NCI-H2196 treated with DMSO at 0.1 percent for 48 hours (cell line): ENCODE data around the gene ASPA.
"Not testable (repeated sequence)": the region's sequence is repeated elsewhere in the genome, so short reads cannot be mapped to it uniquely, and the experiment has no call there.

ENCODE experiments used
- DNase-seq: peaks from one replicate; lab custom pipeline; 2025; ENCODE audit not compliant: unreplicated experiment; lab: John Stamatoyannopoulos, UW

Gene ASPA

DNA sequence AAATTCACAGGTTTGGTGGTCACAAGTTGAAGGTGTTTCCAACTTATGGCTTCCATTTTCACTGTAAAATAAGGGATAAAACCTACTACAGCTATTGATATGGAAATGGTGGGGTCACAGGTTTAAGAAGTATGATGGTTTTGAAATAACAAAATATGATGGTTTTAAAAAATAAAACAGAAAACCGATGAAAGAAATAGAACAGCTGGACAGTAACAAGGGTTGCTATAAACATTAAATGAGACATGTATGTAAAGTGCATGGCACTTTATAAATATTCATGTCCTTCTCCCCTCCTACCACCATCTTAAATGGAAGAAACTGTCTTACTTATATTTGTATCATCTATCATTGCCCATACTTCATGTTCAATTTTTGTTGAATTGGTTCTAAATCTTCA, 31.3 kb downstream of the ASPA start:
- DNase-seq: no peak

DNA sequence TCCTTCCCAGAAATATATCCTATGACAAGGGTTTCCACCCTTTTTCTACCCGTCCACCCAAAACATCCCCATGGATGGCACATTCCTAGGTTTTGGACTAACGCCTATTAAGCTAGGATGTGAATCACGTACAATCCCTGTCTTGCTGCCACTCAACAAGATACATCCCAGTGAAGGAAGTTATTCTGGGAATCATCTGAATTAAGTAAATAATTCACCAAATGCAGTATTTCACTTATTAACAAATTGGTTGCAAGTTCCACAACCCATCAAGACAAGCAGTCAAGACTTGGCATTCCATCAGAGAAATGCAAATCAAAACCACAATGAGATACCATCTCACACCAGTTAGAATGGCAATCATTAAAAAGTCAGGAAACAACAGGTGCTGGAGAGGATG, 32.1 kb downstream of the ASPA start:
- no peak for DNase-seq

DNA sequence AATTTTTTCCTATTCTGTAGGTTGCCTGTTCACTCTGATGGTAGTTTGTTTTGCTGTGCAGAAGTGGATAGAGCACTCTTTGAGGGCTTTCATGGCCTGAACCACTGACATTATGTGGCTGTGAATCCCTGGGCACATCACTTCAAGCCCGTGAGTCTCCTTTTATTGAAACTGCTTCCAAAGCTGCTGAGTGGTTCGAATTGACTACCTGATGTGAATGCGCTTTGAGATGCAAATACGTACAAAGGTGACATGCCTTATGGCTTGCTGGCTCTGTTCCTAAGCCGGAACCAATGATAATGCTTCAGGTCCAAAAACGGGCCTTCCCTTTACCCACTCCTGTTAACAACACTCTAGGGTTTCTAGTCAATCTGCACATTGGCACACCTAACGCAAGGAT, 34.3 kb downstream of the ASPA start:
- DNase-seq: no peak

DNA sequence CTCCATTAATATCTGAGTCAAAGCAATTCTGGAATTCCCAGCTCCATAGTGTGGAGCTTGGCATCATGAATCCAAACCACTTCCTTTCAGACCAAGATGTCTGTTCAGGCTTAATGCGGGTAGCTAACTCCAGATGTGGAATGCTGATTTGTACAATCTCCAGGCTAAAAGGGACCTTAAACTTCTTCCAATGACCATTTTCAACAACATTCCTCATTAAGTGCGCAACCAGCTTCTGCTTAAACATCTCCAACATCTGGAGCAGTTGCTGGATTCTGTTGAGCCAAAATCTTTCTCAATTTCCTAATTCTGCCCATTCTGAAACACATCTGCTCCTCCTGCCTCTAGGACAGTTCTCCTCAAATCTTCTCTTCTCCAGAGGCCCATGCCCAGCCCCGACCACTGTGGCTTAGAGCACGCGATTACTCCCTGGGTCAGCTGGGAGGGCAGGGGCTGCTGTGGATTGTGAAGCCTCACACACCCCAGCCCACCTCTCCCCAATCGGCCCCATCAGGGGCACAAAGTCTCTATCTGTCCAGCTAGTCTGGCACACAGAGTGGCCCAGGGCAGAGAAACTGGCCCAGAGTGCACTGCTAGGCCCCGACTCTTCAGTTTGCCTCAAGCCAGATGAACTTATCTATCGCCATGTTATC, 36.2 kb downstream of the ASPA start:
- DNase-seq: no peak

DNA sequence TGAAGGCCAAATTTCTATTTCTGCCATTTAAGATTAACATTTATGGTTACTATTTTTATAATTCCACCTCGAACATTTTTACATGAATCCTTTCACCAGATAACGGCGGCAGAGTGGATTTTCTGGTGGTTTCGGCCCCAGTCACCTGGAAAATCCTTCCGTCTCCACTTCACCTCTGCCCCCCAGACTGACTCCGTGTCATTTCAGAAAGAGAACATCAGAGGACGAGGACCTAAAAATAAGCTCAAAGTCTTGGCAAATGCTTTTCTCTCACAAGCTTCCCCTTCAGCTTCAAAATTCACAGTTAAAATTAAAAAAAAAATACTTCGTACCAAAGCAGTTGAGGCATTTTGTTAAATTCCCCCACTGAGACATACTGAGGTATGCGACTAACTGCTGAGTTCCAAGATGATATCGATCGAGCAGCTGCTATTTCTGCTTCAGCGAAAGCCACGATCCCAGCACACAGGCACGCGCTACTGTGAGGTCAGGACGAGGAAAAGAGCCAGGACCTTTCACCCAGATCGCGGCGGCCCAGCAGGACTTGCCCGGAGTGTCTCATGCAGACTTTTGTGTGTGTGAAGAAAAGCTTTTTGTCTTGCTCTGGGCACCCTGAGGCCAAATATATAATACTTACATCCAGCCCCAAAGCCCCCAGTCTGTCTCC, 36.8 kb downstream of the ASPA start:
- DNase-seq: no peak

DNA sequence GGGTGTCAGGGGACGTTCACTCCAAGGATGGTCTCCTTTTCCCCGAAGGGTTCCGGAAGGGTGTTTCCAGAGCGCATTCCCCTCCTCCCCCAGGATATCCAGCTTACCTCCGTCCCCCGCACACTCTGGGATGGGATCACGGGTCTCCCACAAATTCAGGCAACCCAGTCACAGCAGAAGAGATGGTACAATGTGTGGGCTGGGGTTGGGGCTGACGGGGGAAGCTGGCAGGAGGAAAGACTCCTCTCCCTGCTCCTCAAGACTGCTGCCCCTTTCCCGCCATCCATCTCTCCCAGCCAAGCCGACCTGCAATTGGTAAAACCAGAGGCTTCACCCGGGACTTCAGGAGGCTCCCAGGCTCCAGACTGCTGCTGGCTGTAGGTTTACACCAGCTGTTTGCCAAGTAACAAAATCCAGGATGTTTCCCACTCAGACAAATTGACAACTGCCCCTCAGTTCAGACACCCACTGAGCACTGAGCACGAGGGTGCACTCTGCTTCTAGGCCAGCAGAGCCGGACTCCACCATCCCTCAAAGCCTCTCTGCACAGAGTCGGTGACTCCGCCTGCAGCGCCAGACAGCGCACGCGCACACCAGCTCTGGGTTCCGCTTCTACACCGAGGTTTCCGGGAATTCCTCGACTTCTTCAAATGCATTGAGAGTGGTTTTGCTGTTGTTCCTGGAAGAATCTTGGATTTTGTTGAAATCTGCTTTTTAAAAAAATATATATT, 37.7 kb downstream of the ASPA start:
- no peak for DNase-seq

DNA sequence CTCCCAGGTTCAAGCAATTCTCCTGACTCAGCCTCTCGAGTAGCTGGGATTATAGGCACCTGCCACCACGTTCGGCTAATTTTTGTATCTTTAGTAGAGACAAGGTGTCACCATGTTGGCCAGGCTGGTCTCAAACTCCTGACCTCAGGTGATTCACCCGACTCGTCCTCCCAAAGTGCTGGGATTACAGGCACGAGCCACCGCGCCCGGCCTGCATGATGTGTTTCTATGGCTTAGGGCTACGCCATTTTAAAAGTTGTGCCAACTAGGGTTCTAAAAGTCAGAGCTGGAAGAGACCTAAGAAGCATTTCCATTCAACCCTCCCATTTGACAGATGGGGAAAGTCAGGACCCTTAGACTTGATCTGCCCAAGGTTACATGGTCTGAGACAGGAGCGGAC, 38.4 kb downstream of the ASPA start:
- DNase-seq: not testable (repeated sequence)

DNA sequence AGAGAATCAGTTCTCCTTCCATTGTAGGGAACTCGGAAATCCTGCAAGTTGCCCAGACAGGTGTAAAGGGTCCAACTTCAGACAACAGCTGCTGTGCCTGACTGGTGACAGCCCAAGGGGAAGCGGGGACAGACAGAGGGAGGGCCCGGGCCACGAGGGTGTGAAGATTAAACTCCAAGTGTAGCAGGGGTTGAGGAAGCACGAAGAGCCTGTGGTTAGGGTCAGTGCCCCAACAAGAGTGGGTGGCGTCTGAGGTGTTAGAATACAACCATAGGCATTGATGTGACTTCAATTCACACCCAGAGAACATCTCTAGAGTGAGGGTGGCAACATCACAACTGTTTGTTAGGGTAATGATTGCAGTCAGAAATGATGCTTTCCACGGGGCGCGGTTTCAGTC, 39.1 kb downstream of the ASPA start:
- no peak for DNase-seq

DNA sequence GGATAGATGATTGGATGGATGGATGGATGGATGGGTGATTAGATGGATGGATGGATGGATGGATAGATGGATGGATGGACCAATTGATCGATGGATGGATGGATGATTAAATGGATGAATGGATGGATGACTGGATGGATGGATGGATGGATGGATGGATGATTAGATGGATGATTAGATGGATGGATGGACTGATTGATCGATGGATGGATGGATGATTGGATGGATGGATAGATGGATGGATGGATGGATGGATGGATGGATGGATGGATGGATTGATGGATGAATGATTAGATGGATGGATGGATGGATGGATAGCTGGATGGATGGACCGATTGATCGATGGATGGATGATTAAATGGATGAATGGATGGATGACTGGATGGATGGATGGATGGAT, 43.7 kb downstream of the ASPA start:
- not testable (repeated sequence) for DNase-seq

DNA sequence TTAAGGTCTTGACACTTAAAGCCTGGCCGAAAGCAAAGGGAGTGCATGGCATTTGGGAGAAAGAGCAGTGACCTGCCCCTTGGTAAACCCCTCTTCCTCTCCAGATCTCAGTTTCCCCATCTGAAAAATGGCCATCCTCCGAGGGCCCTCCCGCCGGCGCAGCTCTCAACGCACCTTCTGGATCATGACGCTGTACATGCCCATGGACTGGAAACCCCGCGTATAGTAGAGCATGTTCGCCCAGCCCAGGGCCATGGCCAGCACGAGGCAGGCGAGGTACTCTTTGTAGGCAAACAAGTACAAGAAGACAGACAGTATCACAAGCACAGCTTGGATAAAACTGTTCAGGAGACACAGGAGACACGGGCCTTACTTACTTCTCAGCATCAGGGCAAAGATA, 48.2 kb downstream of the ASPA start:
- no peak for DNase-seq

DNA sequence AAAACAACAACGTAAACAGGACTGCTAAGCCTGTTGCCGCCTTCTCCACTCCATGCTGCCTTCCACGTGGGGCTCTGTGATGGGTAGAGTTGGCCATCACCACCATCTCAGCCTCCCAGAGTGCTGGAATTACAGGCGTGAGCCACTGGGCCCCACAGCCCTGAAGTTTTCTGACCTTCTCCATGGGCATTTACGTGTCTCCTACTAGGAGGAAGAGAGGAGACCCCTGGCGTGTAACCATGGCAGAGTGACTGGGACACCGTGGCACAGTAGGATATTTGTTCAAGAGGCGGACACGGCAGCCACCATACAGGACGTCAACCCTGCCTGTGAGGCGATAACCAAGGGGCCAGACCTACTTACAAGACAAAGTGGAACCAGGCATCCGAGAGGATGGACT, 50.7 kb downstream of the ASPA start:
- no peak for DNase-seq

DNA sequence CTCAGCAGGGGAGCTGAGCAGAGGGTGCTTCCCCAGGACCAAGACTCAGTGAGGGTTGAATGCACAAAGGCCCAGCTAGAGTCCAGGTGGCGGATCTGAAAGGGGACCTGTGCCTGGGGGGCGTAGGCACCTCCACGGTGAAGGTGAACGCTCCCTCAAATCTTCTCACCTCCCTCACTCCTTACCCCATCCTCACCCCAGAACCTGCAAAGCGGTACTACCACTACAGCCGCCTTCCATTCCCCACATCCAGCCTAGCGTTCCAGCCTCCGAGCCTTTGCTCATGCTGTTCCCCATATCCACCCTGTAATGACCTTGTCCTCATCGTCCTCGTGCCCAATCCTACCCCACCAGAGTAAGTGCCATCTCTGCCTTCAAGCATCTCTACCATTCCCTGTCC, 51.2 kb downstream of the ASPA start:
- no peak for DNase-seq

DNA sequence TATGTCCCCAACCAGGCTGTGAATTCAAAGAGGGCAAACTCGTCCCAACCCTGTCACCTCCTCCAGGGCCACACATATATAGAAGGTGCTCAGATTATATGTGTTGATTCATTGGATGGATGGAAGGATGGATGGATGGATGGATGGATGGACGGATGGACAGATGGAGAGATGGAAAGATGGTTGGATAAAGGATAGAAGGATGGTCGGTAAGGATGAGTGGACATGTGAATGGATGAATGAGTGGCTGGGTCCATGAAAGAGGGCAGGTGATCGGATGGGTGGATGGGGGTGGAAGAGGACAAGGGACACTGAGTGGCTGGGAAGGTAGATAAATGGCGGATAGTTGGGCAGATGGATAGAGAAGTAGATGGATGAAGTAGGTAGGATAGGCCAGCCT, 51.7 kb downstream of the ASPA start:
- no peak for DNase-seq

DNA sequence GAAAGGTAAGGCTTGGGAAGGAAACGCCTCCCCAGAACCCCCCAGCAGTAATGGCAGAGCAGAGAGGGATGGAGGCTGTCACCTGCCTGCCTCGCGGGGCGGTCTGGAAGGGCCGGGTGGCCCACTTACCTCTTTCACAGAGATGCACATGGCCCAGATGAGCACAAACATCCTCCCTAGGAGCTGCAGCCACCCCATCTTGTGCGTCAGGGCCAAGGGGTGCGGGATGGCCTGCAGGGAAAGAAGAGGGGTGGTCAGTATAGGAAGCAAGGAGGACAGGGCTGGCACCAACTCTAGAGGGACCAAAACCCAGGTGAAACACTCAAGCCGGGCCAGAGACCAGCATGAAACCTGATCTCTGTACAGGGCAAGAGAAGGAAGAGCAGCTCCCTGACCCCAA, 52.1 kb downstream of the ASPA start:
- DNase-seq: no peak

DNA sequence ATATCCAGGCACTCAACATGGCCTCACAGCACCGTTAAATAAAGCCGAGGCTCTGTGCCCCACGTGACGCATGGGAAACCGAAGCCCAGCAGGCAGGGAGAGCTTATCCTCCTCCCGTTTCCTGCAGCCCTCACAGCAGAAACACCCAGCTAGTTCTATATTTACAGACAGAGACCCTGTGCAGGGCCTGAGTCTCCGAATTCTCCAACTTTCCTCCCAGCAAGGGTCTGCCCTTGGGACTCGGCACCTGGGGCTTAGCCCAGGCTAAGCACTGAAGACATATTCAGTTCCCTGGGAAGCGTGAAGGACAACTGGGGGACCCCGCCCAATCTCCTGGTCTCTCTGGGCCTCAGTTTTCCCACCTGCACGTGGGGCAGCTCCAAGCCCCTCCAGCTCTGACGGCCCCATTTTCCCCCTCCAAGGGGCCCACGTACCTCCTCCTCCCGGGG, 52.6 kb downstream of the ASPA start:
- no peak for DNase-seq

DNA sequence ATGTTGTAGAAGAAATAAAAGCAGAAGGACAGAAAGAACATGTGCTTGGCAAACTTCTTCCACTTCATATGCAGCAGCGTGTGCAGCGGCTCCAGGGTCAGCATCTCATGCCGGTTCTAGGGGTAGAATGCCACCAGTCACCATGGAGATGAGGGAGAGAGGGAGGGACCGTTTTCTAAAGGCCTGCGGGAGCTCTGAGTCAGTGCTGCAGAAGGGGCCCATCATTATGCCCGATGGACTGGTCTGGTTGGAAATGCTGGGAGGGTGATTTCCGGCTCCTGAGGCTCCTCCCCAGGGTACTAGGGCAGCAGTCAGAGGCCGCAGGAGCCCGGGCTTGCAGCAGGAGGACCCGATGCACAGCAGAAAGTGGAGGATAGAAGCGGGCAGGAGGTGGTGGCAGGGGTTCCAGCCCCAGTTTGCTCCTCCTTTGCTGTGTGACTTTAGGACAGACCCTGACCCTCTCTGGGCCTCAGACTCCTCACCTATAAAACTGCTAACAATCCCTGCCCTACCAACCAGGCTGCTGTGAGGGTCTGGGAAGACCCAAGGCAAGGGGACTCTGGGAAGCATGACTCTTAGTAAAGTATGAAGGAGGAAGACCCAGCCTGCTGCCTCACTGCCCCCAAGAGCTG, 53.2 kb downstream of the ASPA start:
- DNase-seq: no peak

DNA sequence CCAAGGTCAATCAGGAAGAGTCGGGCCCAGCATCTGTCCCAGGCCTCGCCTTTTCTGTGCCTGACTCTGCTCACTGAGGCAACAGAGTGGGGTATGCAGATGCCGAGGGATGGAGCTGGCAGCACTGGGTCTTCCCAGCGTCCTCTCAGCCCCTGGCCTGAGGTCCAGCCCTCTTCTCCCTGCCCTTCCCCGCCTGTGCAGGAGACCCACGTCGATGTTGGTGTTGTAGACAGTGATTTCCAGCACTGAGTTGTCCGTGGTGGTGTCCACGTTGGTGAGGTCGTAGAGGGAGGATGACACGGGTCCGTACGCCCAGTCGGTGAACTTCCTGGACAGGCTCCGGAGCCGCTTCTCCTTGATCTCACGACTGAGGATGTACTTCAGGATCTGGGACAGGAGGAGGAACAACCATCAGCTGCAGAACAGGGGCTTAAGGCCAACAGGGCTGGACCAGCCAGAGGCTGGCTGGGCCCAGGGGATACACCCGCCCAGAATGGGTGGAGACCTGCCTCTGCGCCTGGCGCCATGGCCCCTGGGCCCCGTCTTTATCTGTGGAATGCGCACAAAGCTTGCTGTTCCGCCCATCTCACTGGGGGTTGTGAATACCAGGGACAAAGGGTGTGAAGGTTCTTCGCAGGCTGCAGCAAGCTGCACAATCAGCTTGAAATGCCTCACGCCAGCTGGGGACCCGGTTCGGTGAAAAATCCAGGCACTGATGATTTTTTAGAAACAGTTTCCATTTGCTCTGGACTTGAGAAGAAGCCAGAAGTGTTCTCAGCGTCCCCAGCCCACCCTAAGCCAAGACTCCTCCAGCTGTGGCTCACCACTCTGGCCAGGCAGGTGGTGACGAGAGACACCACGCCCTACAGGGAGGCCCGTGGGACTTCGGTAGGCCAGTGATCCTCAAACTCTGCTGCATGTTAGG, 54.3 kb downstream of the ASPA start:
- DNase-seq: no peak

DNA sequence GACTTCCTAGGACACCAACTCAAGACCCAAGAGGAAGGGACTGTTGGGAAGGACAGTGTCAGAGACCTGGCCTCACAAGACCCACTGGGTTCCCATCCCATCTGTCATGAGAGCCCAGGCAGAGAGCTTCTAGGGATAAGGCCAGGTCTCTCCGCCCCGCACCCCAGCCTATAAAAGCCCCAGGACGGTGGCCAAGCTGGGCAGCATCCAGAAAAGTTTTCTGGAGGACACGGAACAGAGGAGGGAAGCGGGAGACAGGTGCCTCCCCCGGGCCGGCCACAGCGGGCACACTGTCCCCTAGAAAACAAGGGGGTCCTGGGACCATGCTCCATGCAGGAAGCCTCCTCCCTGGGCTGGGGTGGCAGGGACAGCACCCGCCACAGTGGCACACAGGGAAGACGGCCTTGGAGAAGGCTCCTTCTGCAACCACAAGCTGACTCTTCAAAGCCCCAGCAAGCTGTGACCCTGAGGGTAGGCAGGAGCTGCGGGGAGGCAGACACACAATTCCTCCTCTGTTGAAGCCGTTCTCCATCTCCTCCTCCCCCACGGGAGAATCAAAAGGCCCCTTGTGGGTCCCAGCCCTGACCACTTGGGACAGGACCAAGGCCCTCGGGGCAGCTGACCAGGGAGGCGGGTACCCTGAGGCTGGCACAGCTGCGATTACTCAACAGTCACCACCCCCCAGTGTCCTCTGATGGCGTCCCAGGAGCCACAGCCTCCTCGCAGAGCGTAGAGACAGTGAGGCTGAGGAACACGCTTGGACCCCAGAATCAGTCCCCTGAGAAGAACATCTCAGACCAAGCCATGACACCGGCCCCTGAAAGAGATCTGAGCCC, 55.7 kb downstream of the ASPA start:
- DNase-seq: no peak

DNA sequence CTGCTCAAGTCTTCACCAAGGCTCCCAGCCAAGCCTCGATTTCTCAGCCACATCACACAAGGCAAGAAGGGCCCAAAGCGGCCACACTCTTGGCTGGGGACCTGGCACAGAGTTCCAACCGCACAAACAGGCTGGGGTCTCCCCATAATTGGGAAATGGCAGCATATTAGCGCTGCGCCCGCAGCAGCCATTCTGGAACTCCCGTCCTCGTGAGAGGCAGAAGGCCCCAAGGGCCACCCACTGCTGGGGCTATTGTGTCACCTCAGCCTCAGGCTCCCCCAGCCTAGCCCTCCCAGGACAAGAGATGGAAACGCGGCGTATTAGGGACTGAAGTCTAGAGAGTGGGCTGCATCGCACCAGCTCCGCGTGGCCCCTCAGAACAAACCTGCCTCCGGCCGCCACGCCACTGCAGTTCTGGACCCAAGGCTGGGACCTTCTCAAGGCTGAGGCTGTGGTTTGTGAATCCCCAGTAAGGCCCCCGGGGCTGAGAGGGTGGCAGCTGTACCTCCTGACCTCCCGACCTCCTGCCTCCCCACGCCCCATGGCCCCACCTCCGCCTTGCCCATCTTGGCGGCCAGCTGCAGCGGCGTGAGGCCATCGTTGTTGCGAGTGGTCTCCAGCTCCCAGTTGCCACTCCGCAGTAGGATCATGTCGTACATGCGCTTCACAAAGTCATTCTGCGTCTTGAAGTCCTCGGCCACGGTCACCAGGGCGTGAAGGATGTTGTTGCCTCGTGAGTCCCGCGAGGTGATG, 56.5 kb downstream of the ASPA start:
- DNase-seq: no peak
